ENCODE data around the gene MAGI2.
A peak's percentile ranks its signal among the peaks of the same experiment; 100 is the strongest.
"Not testable (repeated sequence)": the region's sequence is repeated elsewhere in the genome, so short reads cannot be mapped to it uniquely, and the experiment has no call there.

The MAGI2 gene

DNA sequence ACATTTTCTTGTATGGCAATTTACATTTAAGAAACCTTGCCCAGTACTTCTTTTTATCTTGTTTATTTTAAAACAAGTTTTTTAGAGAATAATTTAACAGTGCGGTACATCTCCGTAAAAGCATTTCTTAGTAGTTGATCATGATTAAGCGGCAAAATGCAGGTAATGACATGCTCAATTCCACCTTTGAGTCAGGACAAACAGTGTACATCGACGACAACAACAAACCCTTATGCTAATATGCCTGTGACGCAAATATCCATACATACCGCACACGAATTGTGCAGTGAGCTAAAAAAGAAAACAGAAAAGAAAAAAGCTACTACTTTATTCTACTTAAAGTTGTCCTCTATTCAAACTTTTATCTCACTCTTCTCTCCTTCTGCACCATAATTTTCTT is 1.9 kb downstream of the MAGI2 start:
- Histone ChIP-seq H3K27ac (ENCODE audit: low read depth, low read length) (no peak overlapping the region), H3K9ac (ENCODE audit: low read length) (no peak overlapping the region), H3K9me3 (ENCODE audit: control insufficient read depth, insufficient read depth, low read depth, low read length) (no peaks in the 10 kb centered on the region), H3K36me3 (ENCODE audit: control insufficient read depth, insufficient read depth, low read length) (no peaks in the 10 kb centered on the region), H3K4me3 (ENCODE audit: low read depth, low read length) (peak overlapping the region; percentile 79), H3K27me3 (ENCODE audit: control insufficient read depth, insufficient read depth, low read length) (peaks cover 68% of the 10 kb centered on the region), H3K4me1 (ENCODE audit: control insufficient read depth, insufficient read depth, low read length) (0 out of 2 replicates have a peak, but pooled peaks cover 6% of the 10 kb centered on the region)

DNA sequence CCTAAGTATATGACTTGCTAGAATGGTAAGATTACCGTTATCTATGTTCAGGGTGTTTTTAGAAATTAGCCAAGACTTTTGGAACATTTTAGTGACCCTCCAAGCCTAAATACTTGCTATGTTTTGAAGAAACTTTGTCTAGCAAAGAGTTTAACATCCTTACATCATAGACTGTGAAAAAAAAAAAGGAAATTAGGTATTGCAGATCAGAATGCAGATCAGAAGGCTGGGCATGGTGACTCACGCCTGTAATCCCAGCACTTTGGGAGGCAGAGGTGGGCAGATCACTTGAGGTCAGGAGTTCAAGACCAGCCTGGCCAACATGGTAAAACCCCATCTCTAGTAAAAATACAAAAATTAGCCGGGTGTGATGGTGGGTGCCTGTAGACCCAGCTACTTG is 10.7 kb downstream of the MAGI2 start:
- not testable (repeated sequence) for H3K9me3 ChIP-seq (ENCODE audit: control insufficient read depth, insufficient read depth, low read depth, low read length); H3K27me3 ChIP-seq (ENCODE audit: control insufficient read depth, insufficient read depth, low read length); H3K27ac ChIP-seq (ENCODE audit: low read depth, low read length); H3K4me3 ChIP-seq (ENCODE audit: low read depth, low read length); H3K4me1 ChIP-seq (ENCODE audit: control insufficient read depth, insufficient read depth, low read length); H3K36me3 ChIP-seq (ENCODE audit: control insufficient read depth, insufficient read depth, low read length); H3K9ac ChIP-seq (ENCODE audit: low read length)

DNA sequence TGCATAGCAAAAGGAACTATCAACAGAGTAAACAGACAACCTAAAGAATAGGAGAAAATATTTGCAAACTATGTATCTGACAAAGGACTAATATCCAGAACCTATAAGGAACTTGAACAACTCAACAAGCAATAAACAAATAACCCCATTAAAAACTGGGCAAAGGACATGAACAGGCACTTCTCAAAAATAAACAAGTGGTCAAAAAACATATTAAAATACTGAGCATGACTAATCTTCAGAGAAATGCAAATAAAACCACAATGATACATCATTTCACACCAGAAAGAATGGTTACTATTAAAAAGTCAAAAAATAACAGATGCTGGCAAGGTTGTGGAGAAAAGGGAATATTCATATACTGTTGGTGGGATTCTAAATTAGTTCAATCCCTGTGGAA is 17.1 kb downstream of the MAGI2 start:
- Histone ChIP-seq H3K27me3 (ENCODE audit: control insufficient read depth, insufficient read depth, low read length) (no peaks in the 10 kb centered on the region), H3K9ac (ENCODE audit: low read length) (no peak overlapping the region), H3K9me3 (ENCODE audit: control insufficient read depth, insufficient read depth, low read depth, low read length) (no peaks in the 10 kb centered on the region), H3K4me3 (ENCODE audit: low read depth, low read length) (no peak overlapping the region), H3K4me1 (ENCODE audit: control insufficient read depth, insufficient read depth, low read length) (no peaks in the 10 kb centered on the region), H3K36me3 (ENCODE audit: control insufficient read depth, insufficient read depth, low read length) (no peaks in the 10 kb centered on the region), H3K27ac (ENCODE audit: low read depth, low read length) (no peak overlapping the region)

DNA sequence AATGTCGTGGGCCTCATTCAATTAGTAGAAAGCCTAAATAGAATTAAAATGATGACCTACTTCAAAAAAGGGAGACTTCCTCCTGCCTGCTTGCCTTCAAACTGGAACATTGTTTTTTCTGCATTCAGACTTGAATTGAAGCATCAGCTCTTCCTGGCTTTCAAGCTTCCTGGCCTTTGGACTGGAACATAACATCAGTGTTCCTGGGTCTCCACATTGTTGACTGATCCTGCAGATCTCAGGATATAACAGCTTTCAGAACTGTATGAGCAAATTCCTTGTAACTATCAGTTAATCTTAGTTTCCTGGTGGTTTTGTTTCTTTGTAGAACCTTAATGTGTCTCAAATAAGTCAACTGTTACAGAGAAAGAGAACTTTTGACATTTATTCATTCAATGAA is 18.6 kb downstream of the MAGI2 start:
- Histone ChIP-seq H3K4me1 (ENCODE audit: control insufficient read depth, insufficient read depth, low read length) (no peaks in the 10 kb centered on the region), H3K27me3 (ENCODE audit: control insufficient read depth, insufficient read depth, low read length) (no peaks in the 10 kb centered on the region), H3K4me3 (ENCODE audit: low read depth, low read length) (no peak overlapping the region), H3K36me3 (ENCODE audit: control insufficient read depth, insufficient read depth, low read length) (no peaks in the 10 kb centered on the region), H3K9ac (ENCODE audit: low read length) (no peak overlapping the region), H3K27ac (ENCODE audit: low read depth, low read length) (no peak overlapping the region), H3K9me3 (ENCODE audit: control insufficient read depth, insufficient read depth, low read depth, low read length) (no peaks in the 10 kb centered on the region)

DNA sequence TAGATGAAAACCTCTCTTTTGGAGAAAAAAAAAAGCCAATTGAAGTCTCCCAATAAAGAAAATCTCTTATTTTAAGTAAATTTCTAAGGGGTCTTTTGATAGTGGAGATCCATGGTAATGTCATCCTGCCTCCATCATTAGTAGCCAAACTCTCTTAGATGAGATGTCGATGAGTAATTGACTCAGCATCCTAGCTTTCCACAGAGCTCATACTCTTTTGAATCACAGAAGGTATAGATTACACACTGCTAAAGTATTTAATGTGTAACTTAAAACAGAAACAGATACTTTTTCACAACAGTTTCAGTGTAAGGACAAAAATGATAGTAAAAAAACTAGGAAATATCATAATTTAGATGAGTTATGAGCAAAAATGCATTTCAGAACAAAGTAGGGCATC is 19.4 kb downstream of the MAGI2 start:
- H3K9me3 ChIP-seq (ENCODE audit: control insufficient read depth, insufficient read depth, low read depth, low read length) = no peaks in the 10 kb centered on the region
- H3K4me1 ChIP-seq (ENCODE audit: control insufficient read depth, insufficient read depth, low read length) = no peaks in the 10 kb centered on the region
- H3K27ac ChIP-seq (ENCODE audit: low read depth, low read length) = no peak overlapping the region
- no peaks in the 10 kb centered on the region for H3K36me3 ChIP-seq (ENCODE audit: control insufficient read depth, insufficient read depth, low read length)
- H3K9ac ChIP-seq (ENCODE audit: low read length) = no peak overlapping the region
- H3K4me3 ChIP-seq (ENCODE audit: low read depth, low read length) = no peak overlapping the region
- H3K27me3 ChIP-seq (ENCODE audit: control insufficient read depth, insufficient read depth, low read length) = no peaks in the 10 kb centered on the region

DNA sequence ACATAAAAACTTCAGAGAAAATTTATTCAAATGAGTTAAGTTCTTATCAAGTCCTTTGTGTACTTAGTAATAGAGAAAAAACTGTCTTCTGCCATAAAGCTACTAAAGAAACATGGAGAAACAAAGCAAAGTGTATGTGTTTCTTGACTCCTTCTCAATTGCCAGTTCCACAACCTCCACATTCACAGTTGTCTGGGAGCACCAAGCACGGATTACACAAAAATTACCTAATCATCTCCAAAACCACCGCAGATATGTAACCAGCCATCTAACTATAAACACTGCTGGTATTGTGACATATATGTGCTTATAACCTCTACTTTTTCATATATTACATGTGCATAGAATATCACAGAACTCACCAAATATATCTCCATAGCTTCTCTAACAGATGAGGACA is 23.1 kb downstream of the MAGI2 start:
- Histone ChIP-seq H3K36me3 (ENCODE audit: control insufficient read depth, insufficient read depth, low read length) (no peaks in the 10 kb centered on the region), H3K4me3 (ENCODE audit: low read depth, low read length) (no peak overlapping the region), H3K9me3 (ENCODE audit: control insufficient read depth, insufficient read depth, low read depth, low read length) (no peaks in the 10 kb centered on the region), H3K27me3 (ENCODE audit: control insufficient read depth, insufficient read depth, low read length) (no peaks in the 10 kb centered on the region), H3K9ac (ENCODE audit: low read length) (no peak overlapping the region), H3K27ac (ENCODE audit: low read depth, low read length) (no peak overlapping the region), H3K4me1 (ENCODE audit: control insufficient read depth, insufficient read depth, low read length) (no peaks in the 10 kb centered on the region)

DNA sequence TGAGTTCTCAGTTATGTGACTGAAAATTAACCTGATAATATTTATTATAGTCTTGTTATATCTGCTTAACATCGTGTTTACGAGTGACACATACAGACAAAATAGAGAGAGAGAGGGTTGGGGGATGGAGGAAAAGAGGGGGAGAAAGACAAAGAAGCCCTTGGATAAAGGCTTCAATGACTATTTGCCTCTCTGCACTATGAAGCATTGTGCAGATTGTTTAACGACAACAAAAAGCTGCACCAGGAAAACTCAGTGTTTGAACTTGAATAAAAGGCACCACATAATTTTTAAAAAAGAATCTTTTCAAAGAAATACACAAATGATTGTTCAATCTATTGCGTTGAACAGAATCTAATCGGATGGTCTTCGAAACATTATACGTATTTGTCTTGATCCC is 27.8 kb downstream of the MAGI2 start:
- Histone ChIP-seq H3K9ac (ENCODE audit: low read length) (no peak overlapping the region), H3K9me3 (ENCODE audit: control insufficient read depth, insufficient read depth, low read depth, low read length) (no peaks in the 10 kb centered on the region), H3K36me3 (ENCODE audit: control insufficient read depth, insufficient read depth, low read length) (no peaks in the 10 kb centered on the region), H3K4me1 (ENCODE audit: control insufficient read depth, insufficient read depth, low read length) (no peaks in the 10 kb centered on the region), H3K27ac (ENCODE audit: low read depth, low read length) (no peak overlapping the region), H3K27me3 (ENCODE audit: control insufficient read depth, insufficient read depth, low read length) (no peaks in the 10 kb centered on the region), H3K4me3 (ENCODE audit: low read depth, low read length) (no peak overlapping the region)

DNA sequence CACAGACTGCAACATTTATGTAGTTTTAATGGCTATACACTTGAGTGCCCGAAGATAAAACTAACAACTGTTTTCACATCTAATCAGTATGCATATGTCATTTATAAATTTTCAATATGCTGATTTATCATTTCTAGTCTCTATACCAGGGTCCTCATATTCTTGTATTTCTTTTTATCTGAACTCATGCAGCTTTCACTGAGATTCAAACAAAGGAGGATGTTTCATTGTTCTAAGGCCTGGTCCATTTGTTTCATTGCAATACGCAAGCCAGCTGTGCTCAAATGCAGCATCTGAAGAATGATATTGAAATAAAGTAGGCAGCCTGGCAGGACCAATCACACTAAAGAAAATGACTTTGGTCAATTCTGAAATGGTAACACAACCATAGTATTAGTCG is 31.7 kb downstream of the MAGI2 start:
- H3K4me3 ChIP-seq (ENCODE audit: low read depth, low read length) = no peak overlapping the region
- no peak overlapping the region for H3K27ac ChIP-seq (ENCODE audit: low read depth, low read length)
- no peaks in the 10 kb centered on the region for H3K4me1 ChIP-seq (ENCODE audit: control insufficient read depth, insufficient read depth, low read length)
- H3K36me3 ChIP-seq (ENCODE audit: control insufficient read depth, insufficient read depth, low read length) = no peaks in the 10 kb centered on the region
- H3K9me3 ChIP-seq (ENCODE audit: control insufficient read depth, insufficient read depth, low read depth, low read length) = no peaks in the 10 kb centered on the region
- H3K27me3 ChIP-seq (ENCODE audit: control insufficient read depth, insufficient read depth, low read length) = no peaks in the 10 kb centered on the region
- no peak overlapping the region for H3K9ac ChIP-seq (ENCODE audit: low read length)

DNA sequence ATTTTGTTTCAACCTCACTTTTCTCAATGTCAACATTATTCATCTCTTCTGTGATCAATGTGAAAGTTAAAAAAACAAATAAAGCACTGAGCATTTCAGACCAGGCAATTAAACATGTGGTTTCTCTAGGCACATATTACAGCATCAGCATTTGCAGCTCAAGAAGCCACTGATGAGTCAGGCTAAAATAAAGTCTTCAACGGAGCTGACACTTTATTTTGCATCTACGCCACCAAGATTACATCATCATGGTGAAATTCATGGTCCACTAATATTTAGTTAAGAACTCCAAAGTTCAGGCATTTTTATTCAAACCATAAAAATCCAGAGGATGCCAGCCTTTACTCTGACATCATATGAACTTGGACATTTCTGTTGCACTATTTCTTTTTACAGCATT is 33.0 kb downstream of the MAGI2 start:
- no peaks in the 10 kb centered on the region for H3K4me1 ChIP-seq (ENCODE audit: control insufficient read depth, insufficient read depth, low read length)
- no peak overlapping the region for H3K4me3 ChIP-seq (ENCODE audit: low read depth, low read length)
- no peak overlapping the region for H3K9ac ChIP-seq (ENCODE audit: low read length)
- H3K36me3 ChIP-seq (ENCODE audit: control insufficient read depth, insufficient read depth, low read length) = no peaks in the 10 kb centered on the region
- no peaks in the 10 kb centered on the region for H3K9me3 ChIP-seq (ENCODE audit: control insufficient read depth, insufficient read depth, low read depth, low read length)
- H3K27me3 ChIP-seq (ENCODE audit: control insufficient read depth, insufficient read depth, low read length) = no peaks in the 10 kb centered on the region
- no peak overlapping the region for H3K27ac ChIP-seq (ENCODE audit: low read depth, low read length)

DNA sequence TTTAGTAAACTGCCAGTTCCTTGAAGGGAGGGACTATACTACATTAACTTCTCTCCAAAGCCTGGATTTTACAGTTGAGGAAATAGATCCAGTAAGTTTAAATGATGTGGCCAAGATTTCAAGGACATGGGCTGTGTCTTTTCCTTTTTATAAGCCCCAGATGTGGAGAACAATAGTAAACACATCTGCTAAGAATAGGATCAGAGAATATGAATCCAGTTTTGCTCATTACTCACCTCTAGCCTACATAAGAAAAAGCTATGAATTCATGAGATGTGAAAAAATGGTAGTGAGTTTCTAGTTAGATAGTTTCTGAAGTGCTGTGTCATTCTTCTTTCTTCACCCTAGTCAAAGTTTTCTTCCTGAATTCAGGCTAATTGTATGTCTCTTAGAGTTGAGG is 38.6 kb downstream of the MAGI2 start:
- no peak overlapping the region for H3K4me3 ChIP-seq (ENCODE audit: low read depth, low read length)
- H3K4me1 ChIP-seq (ENCODE audit: control insufficient read depth, insufficient read depth, low read length) = no peaks in the 10 kb centered on the region
- no peaks in the 10 kb centered on the region for H3K9me3 ChIP-seq (ENCODE audit: control insufficient read depth, insufficient read depth, low read depth, low read length)
- no peak overlapping the region for H3K27ac ChIP-seq (ENCODE audit: low read depth, low read length)
- H3K36me3 ChIP-seq (ENCODE audit: control insufficient read depth, insufficient read depth, low read length) = no peaks in the 10 kb centered on the region
- no peaks in the 10 kb centered on the region for H3K27me3 ChIP-seq (ENCODE audit: control insufficient read depth, insufficient read depth, low read length)
- H3K9ac ChIP-seq (ENCODE audit: low read length) = no peak overlapping the region

DNA sequence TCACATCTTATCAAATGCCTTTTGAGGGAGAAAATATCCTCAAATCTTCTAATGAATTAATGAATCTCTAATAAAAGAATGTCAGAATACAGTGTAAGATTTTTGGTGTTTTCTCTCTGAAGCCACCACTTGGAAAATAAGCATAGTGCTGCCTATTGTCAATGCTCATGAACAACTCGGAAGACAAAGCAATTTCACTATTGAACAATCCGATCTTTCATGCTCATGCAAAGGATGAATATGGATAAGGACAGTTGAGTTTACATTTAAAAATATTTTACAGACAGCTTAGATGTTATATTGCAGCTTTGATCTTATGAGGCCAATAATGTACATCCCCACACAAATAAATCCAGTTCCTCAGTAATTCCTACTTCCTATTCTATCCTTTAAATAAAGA is 40.6 kb downstream of the MAGI2 start:
- Histone ChIP-seq H3K9ac (ENCODE audit: low read length) (no peak overlapping the region), H3K4me3 (ENCODE audit: low read depth, low read length) (no peak overlapping the region), H3K36me3 (ENCODE audit: control insufficient read depth, insufficient read depth, low read length) (no peaks in the 10 kb centered on the region), H3K9me3 (ENCODE audit: control insufficient read depth, insufficient read depth, low read depth, low read length) (no peaks in the 10 kb centered on the region), H3K27me3 (ENCODE audit: control insufficient read depth, insufficient read depth, low read length) (no peaks in the 10 kb centered on the region), H3K27ac (ENCODE audit: low read depth, low read length) (no peak overlapping the region), H3K4me1 (ENCODE audit: control insufficient read depth, insufficient read depth, low read length) (no peaks in the 10 kb centered on the region)

DNA sequence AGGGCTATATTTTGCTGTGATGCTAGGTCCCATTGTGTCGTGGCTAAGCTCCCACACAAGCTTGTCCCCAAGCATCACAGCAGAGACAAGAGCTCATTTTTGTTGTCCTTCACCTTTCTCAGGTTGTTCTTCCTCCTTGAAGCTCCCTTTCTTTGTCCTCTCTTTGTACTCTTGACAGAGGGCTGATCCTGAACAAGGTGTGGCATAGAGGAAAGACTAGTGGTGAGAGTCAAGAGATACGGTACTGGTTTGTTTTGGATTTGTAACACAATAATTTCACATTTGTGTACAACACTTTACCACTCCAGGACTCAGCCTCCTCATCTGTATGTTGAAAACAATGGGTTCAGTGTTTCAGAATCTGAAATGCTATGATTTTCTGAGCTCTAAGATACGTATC is 41.0 kb downstream of the MAGI2 start:
- Histone ChIP-seq H3K27ac (ENCODE audit: low read depth, low read length) (no peak overlapping the region), H3K9me3 (ENCODE audit: control insufficient read depth, insufficient read depth, low read depth, low read length) (no peaks in the 10 kb centered on the region), H3K4me1 (ENCODE audit: control insufficient read depth, insufficient read depth, low read length) (no peaks in the 10 kb centered on the region), H3K9ac (ENCODE audit: low read length) (no peak overlapping the region), H3K27me3 (ENCODE audit: control insufficient read depth, insufficient read depth, low read length) (no peaks in the 10 kb centered on the region), H3K36me3 (ENCODE audit: control insufficient read depth, insufficient read depth, low read length) (no peaks in the 10 kb centered on the region), H3K4me3 (ENCODE audit: low read depth, low read length) (no peak overlapping the region)

Data from HUES6 (cell line).